Cardiac fibroblast (primary cell): ENCODE results near the gene MCTP1.
A peak's percentile ranks its signal among the peaks of the same experiment; 100 is the strongest.

ENCODE experiments used
- DNase-seq, 2 donors: peaks; one replicate each; pipeline versions ENCODE4 v3.0.0 to v3.0.0-alpha.2; 2010; ENCODE audit warnings: low read depth in 2 of 2
- H3K4me3 ChIP-seq, 2 donors: replicated peaks in 1 of 2; 1 replicate in 1 of 2; 2 replicates in 1 of 2; pipeline ENCODE4 v1.5.1; 2011; ENCODE audit warnings: low read depth in 2 of 2, low read length in 2 of 2, mild to moderate bottlenecking in 2 of 2, moderate library complexity in 1 of 2
- TF ChIP-seq, protein P1 (sequence below): IDR thresholded peaks from one replicate; pipeline ENCODE4 v1.5.1; 2011; ENCODE audit warnings: low read depth, mild to moderate bottlenecking, low read length, inconsistent platforms

The MCTP1 gene

DNA sequence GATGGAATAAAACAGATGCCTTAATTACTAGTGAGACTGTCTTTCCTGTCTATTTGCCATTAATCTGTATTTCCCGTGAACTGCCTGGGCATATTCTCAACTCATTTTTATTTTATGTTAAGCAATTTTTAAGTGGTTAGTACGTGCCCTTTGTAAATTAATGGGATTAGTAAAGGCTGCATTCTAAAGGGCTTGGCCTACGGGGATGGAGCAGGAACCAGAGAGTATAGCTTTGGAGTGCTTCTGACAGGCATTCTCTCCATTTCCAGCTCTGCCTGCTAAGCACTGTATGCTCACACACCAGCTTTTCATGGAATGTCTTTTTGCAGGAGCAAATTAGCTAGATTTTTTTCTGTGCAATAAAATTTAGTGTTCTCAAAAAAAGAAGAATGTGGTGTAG lies 241.2 kb downstream of the MCTP1 start:
- TF ChIP-seq, protein P1, sequence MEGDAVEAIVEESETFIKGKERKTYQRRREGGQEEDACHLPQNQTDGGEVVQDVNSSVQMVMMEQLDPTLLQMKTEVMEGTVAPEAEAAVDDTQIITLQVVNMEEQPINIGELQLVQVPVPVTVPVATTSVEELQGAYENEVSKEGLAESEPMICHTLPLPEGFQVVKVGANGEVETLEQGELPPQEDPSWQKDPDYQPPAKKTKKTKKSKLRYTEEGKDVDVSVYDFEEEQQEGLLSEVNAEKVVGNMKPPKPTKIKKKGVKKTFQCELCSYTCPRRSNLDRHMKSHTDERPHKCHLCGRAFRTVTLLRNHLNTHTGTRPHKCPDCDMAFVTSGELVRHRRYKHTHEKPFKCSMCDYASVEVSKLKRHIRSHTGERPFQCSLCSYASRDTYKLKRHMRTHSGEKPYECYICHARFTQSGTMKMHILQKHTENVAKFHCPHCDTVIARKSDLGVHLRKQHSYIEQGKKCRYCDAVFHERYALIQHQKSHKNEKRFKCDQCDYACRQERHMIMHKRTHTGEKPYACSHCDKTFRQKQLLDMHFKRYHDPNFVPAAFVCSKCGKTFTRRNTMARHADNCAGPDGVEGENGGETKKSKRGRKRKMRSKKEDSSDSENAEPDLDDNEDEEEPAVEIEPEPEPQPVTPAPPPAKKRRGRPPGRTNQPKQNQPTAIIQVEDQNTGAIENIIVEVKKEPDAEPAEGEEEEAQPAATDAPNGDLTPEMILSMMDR, result no peak
- no peak overlapping the region for H3K4me3 ChIP-seq
- no peak for DNase-seq

DNA sequence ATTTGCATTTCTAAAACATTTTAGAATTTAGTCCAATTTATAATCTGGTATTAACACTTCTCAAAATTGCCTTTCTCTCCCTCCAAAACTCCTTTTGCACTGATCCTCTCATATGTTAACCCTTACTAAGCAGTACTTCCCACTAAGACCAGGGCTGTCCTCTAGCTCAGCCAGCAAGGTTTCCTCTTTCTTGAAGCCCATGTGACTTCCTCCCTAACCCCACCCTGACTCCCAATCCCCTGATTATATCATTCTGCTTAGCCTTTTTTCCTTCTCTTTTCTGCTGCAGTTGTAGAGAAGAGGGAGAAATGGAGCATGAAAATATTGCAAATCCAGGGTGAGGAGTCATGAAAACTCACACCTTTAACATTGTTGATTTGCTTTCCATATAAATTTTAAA lies 241.7 kb downstream of the MCTP1 start:
- no peak for DNase-seq

DNA sequence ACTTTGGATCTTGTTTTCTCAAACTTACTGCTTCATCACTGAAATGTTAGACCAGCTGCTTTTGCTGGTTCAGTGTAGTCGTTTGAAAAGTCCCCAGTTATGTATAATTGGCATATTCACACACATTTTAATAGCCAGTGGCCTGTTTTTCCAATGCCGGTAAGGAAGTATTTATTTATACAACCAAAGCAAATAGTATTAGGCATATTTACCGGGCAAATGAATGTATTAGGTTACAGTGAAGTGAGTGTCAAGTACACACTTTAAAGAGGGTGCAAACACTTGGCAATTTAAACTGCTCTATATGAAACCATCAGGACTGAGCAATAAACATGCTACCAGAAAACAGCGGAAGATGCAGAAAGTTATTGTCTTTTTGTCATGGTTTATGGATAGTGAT lies 242.9 kb downstream of the MCTP1 start:
- H3K4me3 ChIP-seq, result no peak overlapping the region
- TF ChIP-seq, protein P1, result no peak
- DNase-seq, result no peak

More for the DNA sequence above, 241.7 kb downstream of the MCTP1 start:
- TF ChIP-seq, protein P1, result no peak
- no peak overlapping the region for H3K4me3 ChIP-seq

DNA sequence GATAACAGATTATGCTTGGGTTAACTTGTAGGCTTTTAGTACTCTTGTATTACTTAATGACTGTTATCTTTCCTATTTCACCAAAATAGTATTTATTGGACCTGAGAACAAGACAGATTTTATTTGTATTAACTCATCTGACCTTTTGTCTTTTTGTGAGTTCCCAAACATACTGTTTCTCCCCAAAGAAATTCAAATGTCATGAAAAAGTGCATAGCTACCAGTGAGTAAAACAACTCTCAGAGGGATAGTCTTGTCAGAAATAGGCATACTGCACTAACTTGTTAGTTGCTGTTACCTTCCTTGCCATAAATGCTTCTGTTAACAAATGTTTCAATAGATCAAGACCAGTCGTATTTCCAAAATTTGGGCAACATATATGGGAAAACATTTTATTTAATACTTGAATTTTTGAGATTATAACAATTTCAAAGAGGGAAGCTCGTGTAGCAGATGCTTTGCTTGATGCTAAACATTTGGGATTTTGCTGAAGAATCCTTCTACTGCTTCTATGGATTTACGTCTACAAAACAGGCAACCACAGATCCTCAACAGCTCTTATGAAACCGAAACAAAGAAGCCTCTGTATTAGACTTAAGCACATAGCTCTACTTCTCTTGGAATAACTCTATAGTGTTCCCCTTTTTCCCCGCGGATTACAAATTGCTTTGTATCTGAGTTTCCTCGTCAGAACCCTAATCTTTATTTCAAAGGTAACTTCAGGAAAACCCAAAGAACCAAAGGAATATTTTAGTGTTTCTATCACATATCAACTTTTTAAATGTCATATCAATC lies 248.8 kb downstream of the MCTP1 start:
- DNase-seq, result peak in 1 of 2 donors; percentile 66
- TF ChIP-seq, protein P1, result no peak
- no peak overlapping the region for H3K4me3 ChIP-seq

DNA sequence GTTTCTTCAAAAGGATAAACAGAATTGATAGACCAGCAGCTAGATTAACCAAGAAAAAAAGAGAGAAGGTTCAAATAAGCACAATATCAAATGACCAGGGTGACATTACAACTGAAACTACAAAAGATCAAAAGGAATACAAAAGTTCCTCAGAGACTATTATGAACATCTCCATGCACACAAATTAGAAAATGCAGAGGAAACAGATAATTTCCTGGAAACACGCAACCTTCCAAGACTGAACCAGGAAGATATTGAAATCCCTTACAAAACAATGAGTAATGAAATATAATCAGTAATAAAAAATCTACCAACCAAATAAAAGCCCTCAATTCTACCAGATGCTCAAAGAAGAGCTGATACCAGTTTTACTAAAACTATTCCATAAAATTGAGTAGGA lies 252.1 kb downstream of the MCTP1 start:
- no peak overlapping the region for H3K4me3 ChIP-seq
- DNase-seq, result no peak
- TF ChIP-seq, protein P1, result no peak

DNA sequence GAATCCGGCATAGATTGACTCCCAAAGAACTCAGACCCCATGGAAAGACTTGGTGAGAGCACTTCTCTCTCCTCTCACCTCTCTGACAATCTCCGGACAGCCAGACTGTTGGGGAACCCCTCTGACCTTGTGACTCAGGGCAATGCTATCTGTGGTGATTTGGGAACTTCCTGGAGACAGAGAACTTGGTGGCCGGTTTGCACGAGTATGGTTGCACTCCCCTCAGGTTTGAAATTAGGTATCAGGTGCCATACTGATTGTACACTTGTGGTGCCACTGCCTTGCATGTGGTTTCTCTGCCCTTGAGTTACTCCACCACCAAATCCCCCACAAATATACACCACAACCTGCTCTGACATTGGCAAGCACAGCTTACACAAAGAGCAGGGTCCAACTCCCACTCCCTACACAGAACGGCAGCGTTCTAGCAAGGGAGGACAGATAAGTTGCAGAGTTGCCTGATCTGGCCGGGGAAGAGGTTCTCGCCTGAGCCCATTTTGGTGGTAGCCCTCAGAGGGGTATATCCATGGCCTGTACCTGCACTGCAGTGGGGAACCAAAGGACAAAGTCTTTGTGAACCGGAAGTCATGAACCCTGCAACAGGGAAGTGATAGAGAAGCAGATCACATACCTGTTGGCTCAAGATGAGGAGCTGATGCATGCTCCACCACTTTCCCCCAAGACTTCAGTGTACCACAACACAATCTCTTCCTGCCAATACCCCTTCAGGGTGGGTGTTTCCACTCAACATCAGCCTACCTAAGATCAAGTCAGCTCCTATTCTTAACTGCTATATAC lies 255.1 kb downstream of the MCTP1 start:
- no peak overlapping the region for H3K4me3 ChIP-seq
- TF ChIP-seq, protein P1, result no peak
- DNase-seq, result no peak
